Panc1 (cell line): Measurements from ENCODE around the gene CDK19. TPM values are rescaled to one million over a fixed set of nuclear protein-coding genes. Genes with fewer than 3 reads are reported as not detected.

Experiments used
- ATAC-seq: fragments of 200-7000 bp; cut with Tn5 transposase; 2 replicates; pipeline ENCODE4 v1.9.1; 2020; ENCODE audit warnings: mild to moderate bottlenecking, moderate library complexity
- BruUV-seq: library from RNA; stranded (reverse); fragments of 400-500 nt; replicated peaks from 2 replicates; lab custom pipeline; 2021; lab: Mats Ljungman, UMichigan
- CTCF ChIA-PET: fragments of 300-600 bp; sonication (Branson Sonifier 250); formaldehyde crosslinking; loops from one replicate; lab custom pipeline; 2022; ENCODE audit warnings: antibody characterized with exemption; lab: Charles Lee
- POLR2A ChIA-PET: fragments of 300-600 bp; sonication (Branson Sonifier 250); formaldehyde crosslinking; loops from one replicate; lab custom pipeline; 2022; ENCODE audit warnings: antibody characterized with exemption; lab: Charles Lee
- DNase-seq: peaks from one replicate; pipeline ENCODE4 v3.0.0-alpha.2; 2010; ENCODE audit warnings: low read depth, low spot score
- H3K27ac ChIP-seq: 2 replicates; pipeline ENCODE4 v1.5.1; 2011; ENCODE audit warnings: mild to moderate bottlenecking, low read length, inconsistent platforms
- H3K27me3 ChIP-seq: fragments of 200-500 bp; sonication (Bioruptor generic); 2 replicates; pipeline ENCODE4 v1.6.0; 2014; ENCODE audit warnings: low read length, inconsistent platforms; ENCODE audit not compliant: control insufficient read depth, insufficient read depth
- H3K36me3 ChIP-seq: fragments of 200-500 bp; sonication (Bioruptor generic); 2 replicates; pipeline ENCODE4 v1.5.1; 2014; ENCODE audit warnings: inconsistent platforms, mild to moderate bottlenecking, low read length, moderate library complexity; ENCODE audit not compliant: control insufficient read depth, insufficient read depth
- H3K4me1 ChIP-seq: 2 replicates; pipeline ENCODE4 v1.5.1; 2011; ENCODE audit warnings: inconsistent platforms, mild to moderate bottlenecking, low read length, moderate library complexity; ENCODE audit not compliant: control insufficient read depth, insufficient read depth
- H3K4me3 ChIP-seq, 2 experiments: 2 replicates each; pipeline ENCODE4 v1.5.1; 2011 to 2012; ENCODE audit warnings: low read depth in 2 of 2, low read length in 2 of 2, mild to moderate bottlenecking in 2 of 2, inconsistent platforms in 1 of 2, moderate library complexity in 1 of 2
- H3K9me3 ChIP-seq: fragments of 200-500 bp; sonication (Bioruptor generic); 2 replicates; pipeline ENCODE4 v1.5.1; 2014; ENCODE audit warnings: low read depth, mild to moderate bottlenecking, inconsistent platforms, low read length, moderate library complexity; ENCODE audit not compliant: control insufficient read depth, insufficient read depth
- CTCF ChIP-seq: fragments of 450-650 bp; IDR thresholded peaks from 2 replicates; pipeline ENCODE4 v1.5.1; 2017; ENCODE audit warnings: mild to moderate bottlenecking
- POLR2AphosphoS5 ChIP-seq: IDR thresholded peaks from 2 replicates; pipeline ENCODE4 v1.6.1; 2012; ENCODE audit warnings: mild to moderate bottlenecking, low read depth, low read length, moderate library complexity
- REST ChIP-seq, 2 experiments: IDR thresholded peaks; 2 replicates each; pipeline ENCODE4 v1.6.1; 2011 to 2012; ENCODE audit warnings: low read depth in 2 of 2, control low read depth in 1 of 2, low read length in 1 of 2, mild to moderate bottlenecking in 1 of 2, moderate library complexity in 1 of 2; ENCODE audit not compliant: insufficient read depth in 1 of 2
- SIN3A ChIP-seq: IDR thresholded peaks from 2 replicates; pipeline ENCODE4 v1.6.1; 2012; ENCODE audit warnings: low read depth, mild to moderate bottlenecking, low read length, moderate library complexity, borderline replicate concordance; ENCODE audit not compliant: insufficient read depth
- TCF7L2 ChIP-seq: IDR thresholded peaks from 2 replicates; pipeline ENCODE4 v1.6.1; 2011; ENCODE audit warnings: mild to moderate bottlenecking, low read depth, low read length, inconsistent platforms
- in situ Hi-C: cut with HindIII; loops from 2 replicates; pipeline ENCODE4 v1.10.0; 2016; ENCODE audit warnings: low sequenced_read_pairs, low pct_unique_long_range_greater_than_20kb
- intact Hi-C: fragments of 100-400 bp; cut with micrococcal nuclease; formaldehyde crosslinking; loops from one replicate; pipeline ENCODE4 v1.10.0; 2022; ENCODE audit not compliant: unreplicated experiment
- total RNA-seq: library from RNA; stranded (reverse); gene quantifications from one replicate; pipeline ENCODE4 v1.2.1, GENCODE V29; 2021; ENCODE audit not compliant: unreplicated experiment

Gene CDK19
- total RNA-seq, 1 experiment from 2014 or later = 48.4 TPM

- H3K27me3 ChIP-seq = no peaks in the 10 kb centered on the region
- no peaks in the 10 kb centered on the region for H3K4me1 ChIP-seq
- no peak overlapping the region for H3K4me3 ChIP-seq
- intact Hi-C loops (no loop called here), in situ Hi-C loops (no loop called here)
- no peak for ATAC-seq
- no TSS peak for BruUV-seq
- H3K27ac ChIP-seq = no peak overlapping the region
- H3K36me3 ChIP-seq = no peaks in the 10 kb centered on the region
- TF ChIP-seq TCF7L2 = no peak
- no peak for TF ChIP-seq CTCF
- TF ChIP-seq SIN3A = no peak
- no peak for TF ChIP-seq REST (IDR thresholded peaks at IDR 0.05; ENCODE audit: insufficient read depth in 1 of 2, low read depth in 2 of 2, low read length in 1 of 2)
- TF ChIP-seq POLR2AphosphoS5 = no peak
- no peaks in the 10 kb centered on the region for H3K9me3 ChIP-seq
- ChIA-PET POLR2A (no interaction called here), CTCF (interaction anchor here (0.6 kb wide), 1 partner anchor 56 kb away, joined by 6 read pairs; no protein-coding TSS in a partner anchor)
- no peak for DNase-seq
These were observed 45.3 kb downstream of the CDK19 start for GRCh38 chr6:110769923-110770322.

GRCh38 chr6:110768057-110768456 lies 47.2 kb downstream of the CDK19 start:
- no peak for DNase-seq
- no peaks in the 10 kb centered on the region for H3K9me3 ChIP-seq
- ATAC-seq = no peak
- no peaks in the 10 kb centered on the region for H3K36me3 ChIP-seq
- ChIA-PET CTCF (no interaction called here), POLR2A (interaction anchor here (1.0 kb wide), 1 partner anchor 8 kb away, joined by 5 read pairs; no protein-coding TSS in a partner anchor)
- no peak for TF ChIP-seq REST (IDR thresholded peaks at IDR 0.05; ENCODE audit: insufficient read depth in 1 of 2, low read depth in 2 of 2, low read length in 1 of 2)
- TF ChIP-seq CTCF = no peak
- TF ChIP-seq SIN3A = no peak
- no peak for TF ChIP-seq POLR2AphosphoS5
- TF ChIP-seq TCF7L2 = no peak
- intact Hi-C loops (no loop called here), in situ Hi-C loops (no loop called here)
- no peaks in the 10 kb centered on the region for H3K4me1 ChIP-seq
- H3K4me3 ChIP-seq = no peak overlapping the region
- BruUV-seq = no TSS peak
- H3K27ac ChIP-seq = no peak overlapping the region
- H3K27me3 ChIP-seq = no peaks in the 10 kb centered on the region
